ENCODE results near the gene KLF11.

KLF11 gene

GRCh38 chr2:10057231-10058107 is 14.1 kb downstream of the KLF11 start:
- Histone ChIP-seq H3K4me3 (peak overlapping the region; percentile 17), H3K27ac (peak overlapping the region in 1 of 2 donors; percentile 57)
- TF ChIP-seq, protein P1, sequence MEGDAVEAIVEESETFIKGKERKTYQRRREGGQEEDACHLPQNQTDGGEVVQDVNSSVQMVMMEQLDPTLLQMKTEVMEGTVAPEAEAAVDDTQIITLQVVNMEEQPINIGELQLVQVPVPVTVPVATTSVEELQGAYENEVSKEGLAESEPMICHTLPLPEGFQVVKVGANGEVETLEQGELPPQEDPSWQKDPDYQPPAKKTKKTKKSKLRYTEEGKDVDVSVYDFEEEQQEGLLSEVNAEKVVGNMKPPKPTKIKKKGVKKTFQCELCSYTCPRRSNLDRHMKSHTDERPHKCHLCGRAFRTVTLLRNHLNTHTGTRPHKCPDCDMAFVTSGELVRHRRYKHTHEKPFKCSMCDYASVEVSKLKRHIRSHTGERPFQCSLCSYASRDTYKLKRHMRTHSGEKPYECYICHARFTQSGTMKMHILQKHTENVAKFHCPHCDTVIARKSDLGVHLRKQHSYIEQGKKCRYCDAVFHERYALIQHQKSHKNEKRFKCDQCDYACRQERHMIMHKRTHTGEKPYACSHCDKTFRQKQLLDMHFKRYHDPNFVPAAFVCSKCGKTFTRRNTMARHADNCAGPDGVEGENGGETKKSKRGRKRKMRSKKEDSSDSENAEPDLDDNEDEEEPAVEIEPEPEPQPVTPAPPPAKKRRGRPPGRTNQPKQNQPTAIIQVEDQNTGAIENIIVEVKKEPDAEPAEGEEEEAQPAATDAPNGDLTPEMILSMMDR (IDR thresholded peaks at IDR 0.05) = no peak
- no peak for DNase-seq (ENCODE audit: low spot score)

DNA sequence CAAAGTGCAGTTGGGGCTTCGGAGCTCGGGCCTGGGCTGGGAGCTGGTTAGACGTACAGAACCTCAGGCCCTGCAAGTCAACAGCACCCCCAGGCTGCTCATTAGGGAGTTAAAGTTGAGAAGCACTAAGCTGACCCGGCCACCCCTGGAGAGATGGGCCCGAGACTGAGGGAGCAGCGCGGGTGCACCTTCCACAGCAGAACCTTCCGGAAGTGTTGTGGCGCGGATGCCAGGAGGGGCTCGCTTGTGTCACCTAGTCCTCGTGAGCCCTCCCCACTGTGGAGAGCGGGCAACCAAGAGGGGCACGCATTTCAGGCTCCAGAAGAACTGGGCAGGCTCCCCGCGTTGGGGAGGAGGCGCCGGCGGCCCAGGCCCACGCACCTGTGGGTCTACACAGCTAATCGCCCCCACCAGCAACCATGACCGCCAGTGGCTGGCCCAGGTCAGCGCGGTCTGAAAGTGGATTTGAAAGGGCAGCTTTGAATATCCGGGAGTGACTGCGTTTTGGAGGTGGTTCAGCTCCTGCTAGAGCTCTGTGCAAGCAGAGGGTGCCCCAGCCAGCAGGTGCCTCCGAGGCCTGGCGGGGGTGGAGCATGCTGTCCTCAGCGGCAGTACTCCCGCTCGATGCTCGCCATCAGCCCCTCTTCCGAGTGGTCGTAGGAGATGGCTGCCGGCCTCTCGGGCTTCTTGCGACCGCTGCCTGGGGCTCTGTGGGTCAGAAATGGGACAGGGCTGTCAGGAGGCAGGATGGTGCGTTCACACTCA is 15.1 kb downstream of the KLF11 start:
- H3K27ac ChIP-seq = no peak overlapping the region
- no peak overlapping the region for H3K4me3 ChIP-seq
- DNase-seq (ENCODE audit: low spot score) = no peak
- TF ChIP-seq, protein P1 (IDR thresholded peaks at IDR 0.05) = no peak

DNA sequence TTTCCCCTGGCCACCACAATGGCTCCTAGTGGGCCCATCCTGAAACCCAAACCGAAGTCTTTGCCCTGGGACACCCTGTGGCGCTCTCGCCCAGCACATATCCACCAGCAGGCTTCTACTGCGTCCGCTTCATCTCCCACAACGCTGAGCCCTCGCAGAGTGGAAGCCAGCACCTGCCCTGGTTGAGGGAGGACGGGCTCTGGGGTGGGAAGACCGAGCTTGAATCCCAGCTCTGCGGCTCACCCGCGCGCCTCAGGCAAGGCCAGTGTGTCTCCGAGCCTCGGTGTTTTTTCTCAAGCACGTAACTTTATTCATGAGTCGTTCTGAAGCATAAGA is 15.6 kb downstream of the KLF11 start:
- H3K27ac ChIP-seq = no peak overlapping the region
- TF ChIP-seq, protein P1 (IDR thresholded peaks at IDR 0.05) = no peak
- H3K4me3 ChIP-seq = no peak overlapping the region
- DNase-seq (ENCODE audit: low spot score) = no peak

GRCh38 chr2:10059552-10060335 is 16.4 kb downstream of the KLF11 start:
- H3K4me3 ChIP-seq = no peak overlapping the region
- TF ChIP-seq, protein P1 (IDR thresholded peaks at IDR 0.05) = no peak
- H3K27ac ChIP-seq = no peak overlapping the region
- DNase-seq (ENCODE audit: low spot score) = no peak

GRCh38 chr2:10061221-10061925 is 18.0 kb downstream of the KLF11 start:
- DNase-seq (ENCODE audit: low spot score) = no peak
- no peak overlapping the region for H3K4me3 ChIP-seq
- TF ChIP-seq, protein P1 (IDR thresholded peaks at IDR 0.05) = no peak
- H3K27ac ChIP-seq = no peak overlapping the region

GRCh38 chr2:10062931-10063365 is 19.6 kb downstream of the KLF11 start:
- no peak for DNase-seq (ENCODE audit: low spot score)
- TF ChIP-seq, protein P1 (IDR thresholded peaks at IDR 0.05) = no peak
- H3K4me3 ChIP-seq = no peak overlapping the region
- no peak overlapping the region for H3K27ac ChIP-seq

All from coronary artery (tissue), 2 donors.